ENCODE measurements around the gene ECT2.
"Not testable (repeated sequence)": the region's sequence is repeated elsewhere in the genome, so short reads cannot be mapped to it uniquely, and the experiment has no call there.

ECT2 gene

DNA sequence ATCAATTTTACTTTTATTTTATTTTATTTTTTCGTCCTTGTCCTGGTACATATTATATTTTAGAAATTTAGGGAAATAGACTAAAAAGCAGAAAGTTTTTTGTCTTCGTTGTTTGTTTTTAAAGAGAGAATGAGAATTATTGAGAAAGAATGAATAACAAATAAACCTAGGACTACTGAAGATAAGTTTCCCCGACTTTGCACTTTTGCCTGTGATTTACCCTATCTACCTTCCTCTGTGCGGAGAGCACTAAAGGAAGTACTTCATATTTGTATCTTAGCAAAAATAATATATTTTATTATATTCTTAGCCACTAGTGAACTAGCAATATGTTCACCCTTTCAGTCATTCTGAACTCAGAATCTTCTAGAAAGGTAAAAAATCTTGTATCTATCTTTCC, 60.6 kb downstream of the ECT2 start:
- DNase-seq (ENCODE audit: low spot score), result no peak
- no peak for FAIRE-seq

DNA sequence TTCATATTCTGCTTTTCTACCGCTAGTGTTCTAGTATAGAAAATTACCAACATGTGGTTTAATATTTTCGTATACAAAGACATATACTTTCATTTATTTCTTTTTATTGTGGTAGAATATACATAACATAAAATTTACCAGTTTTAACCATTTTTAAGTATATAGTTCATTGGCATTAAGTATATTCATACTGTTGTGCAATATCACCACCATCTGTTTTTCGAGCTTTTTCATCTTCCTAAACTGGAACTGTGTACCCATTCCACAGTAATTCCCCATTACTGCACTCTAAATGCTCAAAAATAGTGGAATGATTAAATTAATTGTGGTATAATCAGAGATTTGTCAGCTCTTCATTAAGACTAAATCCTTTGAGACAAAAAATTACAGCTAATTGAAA, 62.9 kb downstream of the ECT2 start:
- FAIRE-seq (no peak), DNase-seq (ENCODE audit: low spot score) (no peak)

DNA sequence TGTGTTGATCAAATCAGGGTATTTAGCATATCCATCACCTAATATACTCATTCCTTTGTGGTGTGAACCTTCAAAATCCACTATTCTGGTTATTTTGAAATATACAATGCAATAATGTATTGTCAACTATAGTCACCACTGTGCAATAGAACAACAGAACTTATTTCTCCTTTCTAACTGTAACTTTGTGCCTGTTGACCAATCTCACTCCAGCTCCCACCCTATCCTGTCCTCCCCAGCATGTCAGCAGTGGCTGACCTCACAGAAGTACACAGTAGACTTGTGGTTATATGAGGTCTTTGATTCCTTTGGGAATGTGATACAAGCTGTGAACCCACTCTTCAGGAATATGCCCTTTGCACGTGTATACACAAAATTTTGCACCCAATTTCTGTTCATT, 64.2 kb downstream of the ECT2 start:
- DNase-seq (ENCODE audit: low spot score) (no peak), FAIRE-seq (no peak)

DNA sequence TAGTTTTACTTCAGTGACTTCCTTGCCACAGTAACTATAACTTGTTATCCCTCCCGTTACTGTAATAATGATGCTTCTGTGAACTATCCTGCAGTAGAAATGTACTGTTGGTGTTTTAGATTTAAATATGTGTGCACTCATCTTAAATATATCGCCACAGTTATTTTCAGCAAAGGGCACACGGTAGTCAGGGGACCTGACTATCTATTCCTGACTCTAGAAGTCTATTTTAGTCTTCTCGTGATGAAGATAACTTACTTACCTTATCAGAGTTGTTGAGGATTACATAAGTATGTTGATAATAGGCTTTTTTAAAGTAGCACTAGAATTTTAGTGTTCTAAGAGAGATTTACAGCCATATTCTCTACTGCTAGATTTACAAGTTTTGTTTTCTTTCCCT, 65.3 kb downstream of the ECT2 start:
- no peak for FAIRE-seq

DNA sequence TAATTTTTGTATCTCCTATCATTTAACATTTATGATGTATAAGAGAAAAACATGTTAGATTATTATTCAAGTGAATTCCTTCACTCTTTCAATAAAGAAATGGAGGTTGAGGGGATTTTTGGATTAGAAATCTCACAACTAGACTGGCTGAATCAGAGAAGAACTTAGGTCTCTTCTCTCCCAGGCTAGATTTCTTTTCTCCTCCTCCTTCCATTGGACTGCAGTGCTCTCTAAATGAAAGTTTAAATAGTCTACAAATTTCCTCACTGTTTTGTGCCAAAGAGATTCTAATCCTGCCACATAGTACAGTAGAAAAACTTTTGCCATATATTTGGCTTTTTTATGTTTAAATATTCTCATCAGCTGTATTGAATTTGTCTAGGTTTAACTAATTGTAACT, 65.8 kb downstream of the ECT2 start:
- no peak for DNase-seq (ENCODE audit: low spot score)
- FAIRE-seq, result no peak

More for the DNA sequence above, 65.3 kb downstream of the ECT2 start:
- no peak for DNase-seq (ENCODE audit: low spot score)

DNA sequence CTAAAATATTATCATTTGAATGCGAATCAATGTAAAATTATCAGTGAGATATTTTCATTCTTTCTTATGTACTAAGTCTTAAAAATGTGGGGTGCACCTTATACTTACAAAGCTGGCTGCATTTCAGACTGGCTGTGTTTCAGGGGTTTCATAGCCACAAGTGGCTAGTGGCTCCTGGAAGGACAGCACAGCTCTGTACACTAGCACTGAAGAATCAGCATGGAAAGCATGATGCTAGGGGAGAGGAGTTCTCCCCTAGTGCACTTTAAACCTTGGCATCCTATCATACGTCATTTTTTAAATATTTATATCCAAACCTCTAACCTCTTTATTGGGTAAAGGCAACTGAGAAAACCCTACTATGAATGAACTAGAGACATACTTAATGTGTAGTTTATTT, 66.4 kb downstream of the ECT2 start:
- FAIRE-seq, result no peak

DNA sequence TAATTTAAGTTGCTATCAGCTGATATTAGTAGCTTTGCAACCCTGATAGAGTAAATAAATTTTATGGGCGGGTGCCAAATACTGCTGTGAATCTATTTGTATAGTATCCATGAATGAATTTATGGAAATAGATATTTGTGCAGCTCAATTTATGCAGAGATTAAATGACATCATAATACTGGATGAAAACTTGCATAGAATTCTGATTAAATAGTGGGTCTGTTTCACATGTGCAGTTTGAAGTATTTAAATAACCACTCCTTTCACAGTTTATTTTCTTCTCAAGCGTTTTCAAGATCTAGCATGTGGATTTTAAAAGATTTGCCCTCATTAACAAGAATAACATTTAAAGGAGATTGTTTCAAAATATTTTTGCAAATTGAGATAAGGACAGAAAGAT, 70.0 kb downstream of the ECT2 start:
- FAIRE-seq, result no peak

More for the DNA sequence above, 66.4 kb downstream of the ECT2 start:
- no peak for DNase-seq (ENCODE audit: low spot score)

DNA sequence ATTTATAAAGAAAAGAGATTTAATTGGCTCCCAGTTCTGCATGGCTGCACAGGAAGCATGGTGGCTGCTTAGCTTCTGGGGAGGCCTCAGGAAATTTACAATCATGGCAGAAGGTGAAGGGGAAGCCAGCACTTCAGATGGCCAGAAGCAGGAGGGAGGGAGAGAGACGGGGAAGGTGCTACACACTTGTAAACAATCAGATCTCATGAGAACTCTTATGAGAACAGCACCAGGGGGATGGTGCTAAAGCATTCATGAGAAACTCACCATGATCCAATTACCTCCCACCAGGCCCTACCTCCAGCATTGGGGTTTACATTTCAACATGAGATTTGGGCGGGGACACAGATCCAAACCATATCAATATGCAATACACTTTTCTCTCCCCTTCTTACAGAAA, 73.7 kb downstream of the ECT2 start:
- DNase-seq (ENCODE audit: low spot score) (no peak), FAIRE-seq (no peak)

More for the DNA sequence above, 70.0 kb downstream of the ECT2 start:
- DNase-seq (ENCODE audit: low spot score), result no peak

DNA sequence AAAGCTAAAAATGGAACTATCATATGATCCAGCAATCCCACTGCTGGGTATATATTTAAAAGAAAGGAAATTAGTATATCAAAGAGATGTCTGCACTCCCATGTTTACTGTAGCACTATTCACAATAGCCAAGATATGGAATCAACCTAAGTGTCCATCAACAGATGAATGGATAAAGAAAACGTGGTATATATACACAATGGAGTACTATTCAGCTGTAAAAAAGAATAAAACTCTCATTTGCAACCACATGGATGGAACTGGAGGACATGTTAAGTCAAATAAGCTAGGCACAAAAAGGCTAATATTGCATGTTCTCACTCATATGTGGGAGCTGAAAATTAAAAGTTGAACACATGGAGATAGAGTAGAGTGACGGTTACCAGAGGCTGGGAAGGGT, 76.7 kb downstream of the ECT2 start:
- FAIRE-seq; DNase-seq (ENCODE audit: low spot score): not testable (repeated sequence)

DNA sequence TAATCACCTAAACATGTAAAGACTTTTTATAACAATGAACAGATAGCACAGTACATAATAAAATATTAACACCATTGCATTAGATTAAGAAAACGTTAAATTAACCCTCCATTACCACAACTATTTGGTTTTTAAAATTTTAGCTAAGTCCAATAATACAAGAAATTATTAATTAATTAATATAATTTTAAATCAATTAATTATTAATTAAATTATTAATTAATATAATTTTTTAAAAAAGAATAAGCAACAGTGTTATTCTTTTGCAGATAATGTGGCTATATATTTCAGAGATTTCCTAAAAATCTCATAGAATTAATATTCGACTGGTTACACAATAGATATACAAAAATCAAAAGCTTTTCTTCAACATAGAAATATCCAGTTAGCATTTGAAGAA, 82.5 kb downstream of the ECT2 start:
- FAIRE-seq (no peak), DNase-seq (ENCODE audit: low spot score) (no peak)

DNA sequence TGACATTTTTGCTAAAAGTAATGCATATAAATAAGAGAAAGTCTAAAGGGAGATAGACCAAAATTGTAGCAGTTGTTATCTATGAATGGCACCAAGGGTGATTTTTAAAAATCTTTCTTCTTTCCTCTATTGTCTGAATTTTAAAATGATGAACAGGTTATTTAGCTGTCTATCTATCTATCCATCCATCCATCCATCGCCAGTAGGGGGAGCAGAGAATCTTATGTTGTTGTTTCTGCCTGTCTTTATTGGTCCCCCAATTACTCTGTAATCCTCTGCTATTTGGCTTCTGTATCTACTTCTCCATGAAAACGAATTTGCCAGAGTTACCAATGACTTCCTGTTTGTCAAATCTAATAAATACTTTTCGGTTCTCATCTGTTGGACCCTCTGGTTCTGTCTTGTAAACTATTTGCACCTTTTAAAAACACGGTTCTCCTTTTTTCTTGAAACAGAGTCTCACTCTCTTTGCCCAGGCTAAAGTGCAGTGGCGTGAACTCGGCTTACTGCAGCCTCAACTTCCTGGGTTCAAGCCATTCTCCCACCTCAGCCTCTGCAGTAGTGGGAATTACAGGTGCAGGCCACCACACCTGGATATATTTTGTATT, 86.0 kb downstream of the ECT2 start:
- peak; percentile 14 for DNase-seq (ENCODE audit: low spot score)

DNA sequence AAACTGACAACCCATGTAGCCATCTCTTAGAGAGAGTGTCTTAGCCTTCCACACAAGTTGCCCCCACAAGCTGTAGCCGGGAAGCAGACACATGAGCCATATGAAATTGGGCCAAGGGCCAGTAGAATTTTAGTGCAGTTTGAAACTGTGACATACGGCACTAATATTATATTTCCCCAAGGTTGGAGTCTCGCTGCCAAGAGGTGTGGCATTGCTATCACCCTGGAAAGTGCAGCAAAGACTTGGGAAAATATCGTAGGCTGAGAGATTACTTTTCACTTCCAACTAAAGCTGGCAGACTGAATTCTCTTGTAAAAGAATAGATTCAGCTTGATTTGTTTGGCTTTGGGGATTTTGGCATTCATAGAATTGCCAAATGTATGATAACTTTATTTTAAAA, 89.2 kb downstream of the ECT2 start:
- no peak for DNase-seq (ENCODE audit: low spot score)
- FAIRE-seq, result no peak

More for the DNA sequence above, 86.0 kb downstream of the ECT2 start:
- FAIRE-seq, result no peak

DNA sequence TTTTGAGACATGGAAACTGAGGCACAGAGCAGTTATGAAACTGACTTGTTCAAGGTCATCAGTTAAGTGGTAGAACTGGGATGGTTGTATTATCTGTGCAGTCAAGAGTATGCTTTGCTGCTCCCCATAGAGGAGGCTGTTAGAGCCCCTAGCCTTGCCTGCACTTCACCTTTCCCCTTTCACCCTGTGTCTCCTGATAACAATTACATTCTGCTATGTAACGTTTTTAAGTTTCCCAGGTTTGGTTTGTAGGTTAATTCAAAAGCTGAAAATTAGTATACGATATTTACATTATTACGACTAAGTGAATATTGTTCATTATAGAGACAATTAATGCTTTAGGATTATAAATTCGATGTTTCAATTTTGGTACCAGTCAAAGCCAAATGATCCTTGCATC, 89.9 kb downstream of the ECT2 start:
- FAIRE-seq, result no peak
- no peak for DNase-seq (ENCODE audit: low spot score)

DNA sequence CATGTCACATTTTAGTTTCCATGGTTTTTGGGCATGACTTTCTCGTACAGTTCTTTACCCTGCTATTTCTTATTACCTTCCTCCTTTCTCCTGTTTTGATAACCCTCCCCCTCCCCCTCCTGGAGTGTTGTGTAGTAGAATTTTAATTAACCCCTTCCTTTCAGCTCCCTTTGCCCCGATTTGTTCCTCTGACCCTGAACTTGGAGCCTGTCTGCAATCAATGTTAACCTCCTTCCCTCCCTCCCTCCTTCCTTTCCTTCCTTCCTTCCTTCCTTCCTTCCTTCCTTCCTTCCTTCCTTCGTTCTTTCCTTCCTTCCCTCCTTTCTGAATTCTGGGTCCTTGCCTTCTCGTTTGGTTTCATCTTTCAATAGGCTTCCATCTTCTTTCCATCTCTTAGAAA, 90.4 kb downstream of the ECT2 start:
- FAIRE-seq (no peak), DNase-seq (ENCODE audit: low spot score) (no peak)

DNA sequence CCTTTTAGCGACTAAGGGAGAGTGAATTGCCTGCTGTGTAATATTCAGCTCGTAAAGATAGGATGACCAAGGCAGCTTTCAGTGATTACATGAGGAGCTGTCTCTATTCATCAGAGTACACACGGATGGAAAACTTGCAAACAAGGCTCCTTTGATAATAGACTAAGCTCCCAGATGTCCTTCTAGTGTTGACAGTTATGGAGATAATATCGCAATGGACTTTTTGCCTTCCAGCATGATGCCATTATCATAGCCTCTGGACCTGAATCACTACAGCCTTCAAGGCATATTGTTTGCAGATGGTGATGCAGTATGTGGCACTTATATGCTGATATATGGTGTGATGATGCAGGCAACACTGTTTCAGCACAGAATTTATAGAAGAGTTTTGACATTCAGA, 93.9 kb downstream of the ECT2 start:
- no peak for FAIRE-seq

DNA sequence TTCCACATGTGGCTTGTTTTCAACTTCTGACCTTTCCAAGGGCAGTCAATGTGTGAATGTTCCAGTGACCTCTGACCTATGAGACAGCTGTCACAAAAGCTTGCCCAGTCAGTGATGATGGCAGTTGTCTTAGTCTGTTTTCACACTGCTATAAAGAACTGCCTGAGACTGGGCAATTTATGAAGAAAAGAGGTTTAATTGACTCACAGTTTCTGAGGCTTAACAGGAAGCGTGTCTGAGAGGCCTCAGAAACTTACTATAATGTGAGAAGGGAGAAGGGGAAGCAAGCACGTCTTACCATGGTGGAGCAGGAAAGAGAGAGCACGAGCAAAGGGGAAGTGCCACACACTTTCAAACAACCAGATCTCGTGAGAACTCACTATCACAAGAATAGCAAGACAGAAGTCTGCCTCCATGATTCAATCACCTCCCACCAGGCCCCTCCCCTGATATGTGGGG, 95.6 kb downstream of the ECT2 start:
- FAIRE-seq, result no peak
- no peak for DNase-seq (ENCODE audit: low spot score)

More for the DNA sequence above, 93.9 kb downstream of the ECT2 start:
- no peak for DNase-seq (ENCODE audit: low spot score)

DNA sequence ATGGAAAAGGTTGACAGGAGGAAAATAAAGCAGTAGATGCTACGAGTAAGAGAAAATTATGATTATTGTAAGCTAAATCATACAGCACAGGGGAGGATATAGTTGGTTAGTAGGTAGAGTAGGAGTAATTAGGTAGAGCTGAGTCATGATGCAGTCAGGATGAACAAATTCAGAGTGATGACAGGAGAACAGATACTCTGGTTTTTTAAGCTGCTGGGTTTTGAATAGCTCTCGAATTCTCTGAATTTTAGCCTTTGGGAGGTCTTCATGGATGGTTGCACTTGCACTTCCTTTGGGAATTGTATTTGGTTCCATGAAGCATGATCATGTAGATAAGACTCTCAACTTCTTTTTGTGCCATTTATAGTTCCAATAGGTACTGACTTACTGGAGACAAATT, 96.2 kb downstream of the ECT2 start:
- FAIRE-seq (no peak), DNase-seq (ENCODE audit: low spot score) (no peak)

DNA sequence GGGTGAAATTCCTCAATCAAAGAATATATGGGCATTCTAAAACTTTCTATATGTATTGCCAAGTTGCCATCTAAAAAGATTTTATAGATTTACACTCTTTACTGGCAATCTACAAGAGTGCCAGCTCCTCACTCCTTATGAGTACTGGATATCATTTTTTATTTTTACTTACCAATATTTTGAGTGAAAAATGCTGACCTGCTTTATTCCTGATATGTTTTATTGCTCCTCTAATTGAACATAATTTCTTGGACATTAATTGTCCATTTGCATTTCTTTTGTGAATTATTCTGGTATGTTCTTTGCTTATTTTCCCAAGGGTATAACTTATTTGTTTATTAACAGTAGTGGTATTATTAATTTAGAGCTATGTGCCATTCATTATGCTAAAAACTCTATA, 96.8 kb downstream of the ECT2 start:
- FAIRE-seq, result no peak
- DNase-seq (ENCODE audit: low spot score), result no peak

DNA sequence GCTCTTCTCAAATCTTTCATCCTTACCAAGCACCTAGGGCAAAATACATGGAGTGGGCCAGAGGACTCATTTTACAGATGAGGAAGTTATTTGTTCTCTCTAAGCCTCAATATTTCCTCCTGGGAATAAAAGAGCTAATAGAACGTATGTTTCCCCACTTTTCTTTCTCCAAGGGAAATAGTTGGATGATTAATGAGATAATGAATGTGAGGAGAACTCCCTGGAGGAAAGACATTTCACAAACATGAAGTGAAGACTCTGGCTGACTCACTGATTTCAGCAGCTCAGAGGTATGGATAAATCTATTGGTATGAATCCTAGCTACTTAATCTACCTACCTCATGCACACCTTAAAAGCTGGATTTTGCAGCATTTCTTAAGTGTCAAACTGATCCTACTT, 98.4 kb downstream of the ECT2 start:
- DNase-seq (ENCODE audit: low spot score) (no peak), FAIRE-seq (no peak)

DNA sequence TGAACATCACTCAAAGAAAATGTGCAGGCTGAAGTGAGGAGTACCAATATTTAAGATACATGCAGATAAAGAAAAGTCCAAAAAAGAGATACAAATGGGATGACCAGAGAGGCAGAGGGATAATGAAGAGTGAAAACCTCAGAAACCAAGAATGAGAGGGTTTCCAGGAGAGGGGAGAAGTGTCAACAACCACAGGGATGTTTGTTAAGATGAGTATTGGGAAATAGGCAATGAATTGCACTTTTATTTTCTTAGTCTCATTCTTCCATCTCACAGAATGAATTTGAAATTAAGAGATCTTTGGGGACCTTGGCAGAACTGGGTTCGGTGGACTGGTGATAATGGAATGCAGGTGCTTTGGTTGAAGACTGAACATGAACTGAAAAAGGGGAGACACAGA, 102.5 kb downstream of the ECT2 start:
- no peak for DNase-seq (ENCODE audit: low spot score)
- FAIRE-seq, result no peak

DNA sequence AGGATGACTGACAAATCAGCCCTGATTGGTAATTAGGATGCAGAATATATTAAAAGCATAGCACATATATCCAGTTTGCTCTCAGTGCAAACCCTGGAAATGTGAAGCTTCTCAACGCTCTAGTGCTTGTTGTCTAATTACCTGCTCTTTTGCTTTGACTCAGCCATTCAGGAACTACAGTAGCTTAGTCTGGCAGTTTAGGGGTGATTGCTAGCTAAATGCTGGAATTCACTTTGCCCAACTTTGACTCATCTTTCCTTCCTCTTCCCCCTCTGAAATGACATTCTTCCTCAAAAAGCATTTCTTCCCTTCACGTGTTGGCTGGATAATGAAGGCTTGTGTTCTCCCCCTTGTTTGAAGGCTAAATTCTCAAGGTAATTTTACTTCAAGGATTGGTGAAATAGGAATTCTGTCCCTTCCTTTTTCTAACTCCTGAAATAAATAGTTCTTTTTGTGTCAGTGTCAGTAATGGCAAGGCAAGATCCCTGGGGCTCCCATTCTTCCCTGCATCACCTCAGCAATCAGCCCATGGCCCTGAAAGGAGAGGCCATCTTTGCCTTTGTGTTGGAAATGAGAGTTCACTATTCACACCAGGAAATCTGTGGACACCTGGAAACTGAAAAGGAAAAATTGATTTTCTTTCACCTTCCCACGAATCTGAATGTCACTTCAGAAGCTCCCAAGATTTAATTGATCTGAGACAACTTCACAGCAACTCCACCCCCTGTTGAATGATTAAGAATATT, 103.6 kb downstream of the ECT2 start:
- FAIRE-seq (no peak), DNase-seq (ENCODE audit: low spot score) (no peak)

DNA sequence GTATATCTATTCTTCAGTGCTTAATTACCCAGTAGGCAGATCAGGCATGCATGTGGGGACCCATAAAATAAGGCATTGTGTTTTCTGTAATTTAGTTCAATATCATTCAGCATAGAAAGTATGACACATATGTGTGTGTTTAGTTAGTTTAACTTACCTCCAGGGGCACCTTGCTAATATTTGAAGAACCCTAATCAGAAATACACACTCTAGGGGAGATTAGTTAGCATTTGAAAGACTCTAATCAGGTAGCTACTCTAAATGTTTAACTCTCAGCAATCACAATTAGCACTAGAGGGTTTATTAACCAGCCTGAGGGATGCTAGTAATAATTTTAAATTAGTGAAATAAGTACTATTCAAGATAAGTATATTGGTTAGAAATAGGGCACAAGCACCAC, 104.5 kb downstream of the ECT2 start:
- DNase-seq (ENCODE audit: low spot score) (no peak), FAIRE-seq (no peak)

All from urothelium cell line (cell line).